Measurements from ENCODE around the gene DDX52. TPM values are rescaled to one million over a fixed set of nuclear protein-coding genes. Genes with fewer than 3 reads are reported as not detected.

Gene DDX52
- total and polyA plus RNA-seq, 2 donors (not counting 1 experiment from before 2014, with no cell fraction given) = 20.4 to 20.6 TPM

- no peaks in the 10 kb centered on the region for H3K9me3 ChIP-seq (ENCODE audit: control insufficient read depth, insufficient read depth, low read depth, low read length)
- no peak for TF ChIP-seq EZH2 (IDR thresholded peaks at IDR 0.05; ENCODE audit: low read length, missing control alignments)
- no peak for TF ChIP-seq CTCF (conservative IDR thresholded peaks at IDR 0.05 in 1 of 2, IDR thresholded peaks at IDR 0.05 in 1 of 2; ENCODE audit: low read depth in 1 of 2, low read length in 2 of 2)
- H3K4me2 ChIP-seq (ENCODE audit: extremely low read depth, insufficient read depth, low read length) = no peak overlapping the region
- H3K4me3 ChIP-seq (replicated peaks in 1 of 4; ENCODE audit: control extremely low read depth in 1 of 4, insufficient read depth in 1 of 4, low read depth in 3 of 4, low read length in 4 of 4) = no peak overlapping the region
- no peak overlapping the region for H3K9ac ChIP-seq (ENCODE audit: insufficient read depth, low read length)
- no peak overlapping the region for H3K27ac ChIP-seq (ENCODE audit: insufficient read depth, low read length)
- DNase-seq (ENCODE audit: low read depth in 2 of 2) = no peak
- no peaks in the 10 kb centered on the region for H4K20me1 ChIP-seq (ENCODE audit: control insufficient read depth, extremely low read depth, insufficient read depth, low read length)
- no peaks in the 10 kb centered on the region for H3K36me3 ChIP-seq (ENCODE audit: control insufficient read depth, insufficient read depth, low read length)
- H2AFZ ChIP-seq (ENCODE audit: low read length) = no peak overlapping the region
- no peaks in the 10 kb centered on the region for H3K4me1 ChIP-seq (ENCODE audit: control insufficient read depth, extremely low read depth, insufficient read depth, low read length)
- no peaks in the 10 kb centered on the region for H3K27me3 ChIP-seq (ENCODE audit: control insufficient read depth, insufficient read depth, low read length)
- no peaks in the 10 kb centered on the region for H3K79me2 ChIP-seq (ENCODE audit: control insufficient read depth, insufficient read depth, low read length)
These were observed 21.0 kb upstream of the DDX52 start for GRCh38 chr17:37664214-37664613.

GRCh38 chr17:37662353-37662752 lies 19.1 kb upstream of the DDX52 start:
- H3K36me3 ChIP-seq (ENCODE audit: control insufficient read depth, insufficient read depth, low read length) = no peaks in the 10 kb centered on the region
- no peaks in the 10 kb centered on the region for H3K9me3 ChIP-seq (ENCODE audit: control insufficient read depth, insufficient read depth, low read depth, low read length)
- no peak for TF ChIP-seq EZH2 (IDR thresholded peaks at IDR 0.05; ENCODE audit: low read length, missing control alignments)
- no peak for TF ChIP-seq CTCF (conservative IDR thresholded peaks at IDR 0.05 in 1 of 2, IDR thresholded peaks at IDR 0.05 in 1 of 2; ENCODE audit: low read depth in 1 of 2, low read length in 2 of 2)
- H3K4me2 ChIP-seq (ENCODE audit: extremely low read depth, insufficient read depth, low read length) = no peak overlapping the region
- no peaks in the 10 kb centered on the region for H4K20me1 ChIP-seq (ENCODE audit: control insufficient read depth, extremely low read depth, insufficient read depth, low read length)
- DNase-seq (ENCODE audit: low read depth in 2 of 2) = no peak
- H3K9ac ChIP-seq (ENCODE audit: insufficient read depth, low read length) = no peak overlapping the region
- no peak overlapping the region for H3K27ac ChIP-seq (ENCODE audit: insufficient read depth, low read length)
- H2AFZ ChIP-seq (ENCODE audit: low read length) = no peak overlapping the region
- H3K4me3 ChIP-seq (replicated peaks in 1 of 4; ENCODE audit: control extremely low read depth in 1 of 4, insufficient read depth in 1 of 4, low read depth in 3 of 4, low read length in 4 of 4) = no peak overlapping the region
- no peaks in the 10 kb centered on the region for H3K4me1 ChIP-seq (ENCODE audit: control insufficient read depth, extremely low read depth, insufficient read depth, low read length)
- H3K79me2 ChIP-seq (ENCODE audit: control insufficient read depth, insufficient read depth, low read length) = no peaks in the 10 kb centered on the region
- H3K27me3 ChIP-seq (ENCODE audit: control insufficient read depth, insufficient read depth, low read length) = no peaks in the 10 kb centered on the region

DNA sequence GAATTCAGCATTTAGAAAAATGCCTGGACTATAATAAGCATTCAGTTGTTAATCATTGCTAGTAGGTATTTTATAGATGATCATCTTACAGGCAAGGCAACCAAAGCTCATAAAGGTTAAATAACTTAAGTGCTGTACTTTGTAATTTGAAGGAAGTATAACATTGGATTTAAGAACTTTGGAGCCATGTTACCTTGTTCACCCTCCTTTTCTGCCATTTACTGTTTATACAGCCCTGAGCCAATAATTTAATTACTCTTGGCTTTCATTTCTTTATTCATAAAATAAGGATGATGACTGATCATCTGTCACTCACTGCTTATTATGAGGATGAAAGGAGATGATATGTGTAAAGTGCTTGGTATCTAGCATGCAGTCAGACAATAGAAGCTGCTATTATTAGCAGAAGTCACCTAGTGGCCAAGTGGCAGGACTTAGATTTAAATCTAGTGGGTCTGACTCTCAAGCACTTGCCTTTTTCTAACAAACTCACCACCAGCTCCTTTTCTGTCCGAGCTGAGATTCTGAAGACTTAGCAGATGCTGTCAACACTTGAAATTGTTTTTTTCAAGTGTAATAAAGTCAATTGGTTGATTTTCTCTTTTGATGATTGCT lies 18.3 kb upstream of the DDX52 start:
- Histone ChIP-seq H4K20me1 (ENCODE audit: control insufficient read depth, extremely low read depth, insufficient read depth, low read length) (no peaks in the 10 kb centered on the region), H3K36me3 (ENCODE audit: control insufficient read depth, insufficient read depth, low read length) (no peaks in the 10 kb centered on the region), H3K9me3 (ENCODE audit: control insufficient read depth, insufficient read depth, low read depth, low read length) (no peaks in the 10 kb centered on the region), H3K4me3 (replicated peaks in 1 of 4; ENCODE audit: control extremely low read depth in 1 of 4, insufficient read depth in 1 of 4, low read depth in 3 of 4, low read length in 4 of 4) (no peak overlapping the region), H3K9ac (ENCODE audit: insufficient read depth, low read length) (no peak overlapping the region), H3K27ac (ENCODE audit: insufficient read depth, low read length) (no peak overlapping the region), H3K4me2 (ENCODE audit: extremely low read depth, insufficient read depth, low read length) (no peak overlapping the region), H3K4me1 (ENCODE audit: control insufficient read depth, extremely low read depth, insufficient read depth, low read length) (no peaks in the 10 kb centered on the region), H2AFZ (ENCODE audit: low read length) (no peak overlapping the region), H3K27me3 (ENCODE audit: control insufficient read depth, insufficient read depth, low read length) (no peaks in the 10 kb centered on the region), H3K79me2 (ENCODE audit: control insufficient read depth, insufficient read depth, low read length) (no peaks in the 10 kb centered on the region)
- TF ChIP-seq EZH2 (IDR thresholded peaks at IDR 0.05; ENCODE audit: low read length, missing control alignments) = no peak
- TF ChIP-seq CTCF (conservative IDR thresholded peaks at IDR 0.05 in 1 of 2, IDR thresholded peaks at IDR 0.05 in 1 of 2; ENCODE audit: low read depth in 1 of 2, low read length in 2 of 2) = no peak
- no peak for DNase-seq (ENCODE audit: low read depth in 2 of 2)

Measured in fibroblast of lung (primary cell).